Activated T-cell treated with anti-CD3 and anti-CD28 coated beads, Interleukin-2, amount 50 U/mL, for 1 hour (primary cell): Measurements from ENCODE around the gene FAM193A.
"Not testable (repeated sequence)": the region's sequence is repeated elsewhere in the genome, so short reads cannot be mapped to it uniquely, and the experiment has no call there.

ENCODE experiments used
- DNase-seq: peaks from one replicate; pipeline ENCODE4 v3.0.0-alpha.2; 2020

FAM193A gene

GRCh38 chr4:2652415-2653160 is 116.1 kb downstream of the FAM193A start:
- DNase-seq = no peak

DNA sequence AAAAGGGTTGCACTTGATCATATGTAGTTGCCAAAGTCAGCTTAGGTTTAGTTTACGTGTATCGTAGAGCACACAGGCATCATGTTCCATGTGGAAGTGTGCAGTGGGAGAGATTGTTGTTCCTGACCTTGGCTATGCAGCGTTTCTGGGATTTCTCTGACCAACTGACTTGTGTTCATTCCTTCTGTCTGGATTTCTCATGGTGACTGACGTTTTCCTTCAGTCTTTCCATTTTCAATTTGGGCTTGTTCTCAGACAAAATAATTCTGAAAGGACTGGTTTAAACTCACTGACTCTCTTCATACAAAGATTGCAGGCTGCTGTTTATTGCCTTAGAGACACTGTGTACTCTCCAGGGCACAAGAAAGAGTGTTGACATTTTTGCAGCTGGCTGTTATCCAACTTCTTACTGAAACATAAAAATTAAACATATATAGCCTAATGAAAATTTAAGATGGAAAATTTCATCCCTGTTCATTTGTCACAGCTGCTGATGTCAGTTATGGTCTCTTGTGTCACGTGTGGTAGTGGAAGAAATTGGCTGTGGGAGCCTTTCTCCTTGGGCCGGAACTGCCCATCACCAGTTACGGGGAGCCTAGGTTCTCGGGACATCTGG is 124.3 kb downstream of the FAM193A start:
- no peak for DNase-seq

GRCh38 chr4:2662598-2662997 is 126.2 kb downstream of the FAM193A start:
- no peak for DNase-seq

GRCh38 chr4:2663275-2663674 is 126.8 kb downstream of the FAM193A start:
- DNase-seq = no peak

DNA sequence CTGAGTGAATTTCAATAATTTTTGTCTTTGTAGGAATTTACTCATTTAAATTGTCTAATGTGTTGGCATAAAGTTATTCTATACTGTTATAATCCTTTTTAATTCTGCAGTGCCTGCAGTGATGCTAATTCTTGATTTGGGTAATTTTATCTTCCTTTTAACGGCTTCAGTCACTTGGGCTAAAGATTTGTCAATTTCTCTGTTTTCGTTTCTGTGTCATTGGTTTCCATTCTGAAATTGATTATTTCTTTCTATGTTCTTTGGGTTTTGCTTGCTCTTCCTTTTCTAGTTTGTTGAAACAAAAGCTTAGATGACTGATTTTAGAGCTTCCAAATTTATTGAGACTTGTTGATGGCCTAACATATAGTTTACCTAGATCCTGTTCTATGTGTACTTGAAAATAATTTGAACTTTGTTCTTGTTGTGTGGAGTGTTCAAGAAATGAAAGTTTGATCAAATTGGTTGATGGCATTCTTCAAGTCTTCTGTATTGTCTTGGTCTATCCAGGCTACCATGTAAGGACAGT is 130.3 kb downstream of the FAM193A start:
- no peak for DNase-seq

- no peak for DNase-seq
Observed at GRCh38 chr4:2667428-2667827, 131.0 kb downstream of the FAM193A start.

GRCh38 chr4:2671267-2671895 is 134.9 kb downstream of the FAM193A start:
- DNase-seq = no peak

GRCh38 chr4:2672082-2672481 is 135.6 kb downstream of the FAM193A start:
- no peak for DNase-seq

DNA sequence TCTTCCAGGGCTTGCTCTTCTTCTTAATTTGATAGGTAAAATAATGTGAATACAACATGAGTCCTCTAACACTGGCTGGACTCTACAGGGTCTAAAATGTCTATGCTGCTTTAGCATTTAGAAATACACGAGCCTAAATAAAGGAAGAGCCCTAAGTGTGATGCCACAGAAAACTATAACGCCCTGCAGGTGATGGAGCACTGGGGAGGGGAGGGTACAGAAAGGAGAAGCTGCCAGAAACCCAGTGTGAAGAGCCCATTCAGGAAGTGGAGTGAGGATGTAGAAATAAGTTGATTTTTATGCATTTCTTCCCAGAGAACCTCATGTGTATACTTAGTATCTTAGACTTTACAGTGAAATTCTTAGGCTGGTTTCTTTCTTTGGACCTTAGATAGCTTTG is 136.3 kb downstream of the FAM193A start:
- DNase-seq = no peak

DNA sequence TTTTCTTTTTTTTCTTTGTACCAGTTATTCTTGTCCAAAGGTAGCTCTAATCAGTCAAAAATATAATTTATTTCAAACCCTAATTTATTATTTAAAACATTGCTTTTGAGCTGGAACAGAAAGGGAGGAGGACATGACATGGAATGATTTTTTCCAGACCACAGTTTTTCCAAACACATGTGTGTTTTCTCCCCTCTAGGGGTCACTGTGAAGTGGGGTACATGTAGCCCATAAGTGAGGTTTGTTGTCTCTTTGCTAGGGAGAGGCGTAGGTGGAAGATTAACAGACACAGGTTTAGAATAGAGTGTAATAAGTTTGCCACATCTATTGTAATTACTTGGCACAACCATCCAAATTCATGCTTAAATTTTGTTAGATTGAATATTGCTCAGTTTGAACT is 136.7 kb downstream of the FAM193A start:
- DNase-seq = no peak

GRCh38 chr4:2679762-2680161 is 143.3 kb downstream of the FAM193A start:
- not testable (repeated sequence) for DNase-seq

DNA sequence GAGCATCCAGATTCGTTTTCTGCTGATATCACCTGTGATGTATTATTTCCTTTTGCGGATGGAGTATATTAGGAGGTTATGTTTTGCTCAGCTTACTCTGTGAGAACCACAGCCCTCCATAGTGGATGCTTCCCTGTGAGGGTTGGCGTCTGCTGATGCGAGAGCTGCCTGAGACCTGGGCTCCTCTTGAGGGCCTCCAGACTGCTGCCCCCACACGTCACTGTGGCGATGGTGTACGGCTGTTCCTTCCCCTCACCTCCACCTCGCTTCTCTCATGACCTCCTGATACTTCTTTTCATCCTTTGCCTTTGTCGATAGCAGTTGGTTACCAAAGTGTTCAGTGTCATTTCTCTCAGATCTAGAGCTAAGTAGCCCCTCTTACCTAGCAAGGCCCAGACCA is 148.0 kb downstream of the FAM193A start:
- DNase-seq = no peak

GRCh38 chr4:2685541-2685940 is 149.1 kb downstream of the FAM193A start:
- DNase-seq = no peak

GRCh38 chr4:2686379-2687265 is 150.2 kb downstream of the FAM193A start:
- no peak for DNase-seq

GRCh38 chr4:2688281-2688680 is 151.8 kb downstream of the FAM193A start:
- DNase-seq = no peak

- DNase-seq = no peak
Observed at GRCh38 chr4:2688697-2689096, 152.2 kb downstream of the FAM193A start.

DNA sequence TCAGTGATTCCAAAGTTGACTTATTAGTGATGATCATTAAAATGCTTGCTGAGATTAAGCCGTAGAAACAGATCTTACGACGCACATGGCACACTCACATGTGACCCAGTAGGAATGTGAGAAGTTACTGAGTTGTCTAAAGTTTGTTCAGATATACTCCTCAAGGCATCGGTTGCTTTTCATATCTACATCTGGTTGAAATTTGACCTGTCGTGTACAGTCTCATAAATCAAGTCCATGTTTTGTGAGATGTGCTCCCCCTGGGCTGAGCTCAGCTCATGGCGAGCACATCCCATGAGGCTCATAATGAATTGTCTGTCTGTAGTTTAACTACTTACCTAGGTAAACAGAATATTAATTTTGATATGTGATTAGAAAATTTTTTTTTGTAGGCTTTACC is 152.7 kb downstream of the FAM193A start:
- DNase-seq = no peak

GRCh38 chr4:2689825-2690700 is 153.6 kb downstream of the FAM193A start:
- no peak for DNase-seq

GRCh38 chr4:2691313-2691712 is 154.9 kb downstream of the FAM193A start:
- no peak for DNase-seq

GRCh38 chr4:2691952-2692435 is 155.5 kb downstream of the FAM193A start:
- DNase-seq = no peak

DNA sequence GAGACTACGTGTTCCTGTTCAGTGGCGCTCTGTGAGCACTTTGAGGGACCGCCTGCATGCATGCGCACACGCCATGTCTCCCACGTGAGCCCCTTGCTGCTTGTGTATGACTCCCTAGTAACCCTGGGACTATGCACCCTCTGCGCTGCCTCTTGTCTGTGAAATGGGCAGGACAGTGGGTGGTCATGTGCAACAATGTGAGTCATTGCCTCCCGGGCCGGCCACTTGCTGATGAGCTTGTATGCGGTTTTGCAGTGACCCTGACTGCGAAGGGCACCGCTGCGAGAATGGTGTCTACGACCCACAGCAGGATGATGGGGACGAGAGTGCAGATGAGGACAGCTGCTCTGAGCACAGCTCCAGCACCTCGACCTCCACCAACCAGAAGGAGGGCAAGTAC is 158.2 kb downstream of the FAM193A start:
- DNase-seq = no peak
